Measurements from ENCODE around the gene GKN1. TPM values are rescaled to one million over a fixed set of nuclear protein-coding genes. Genes with fewer than 3 reads are reported as not detected.
A peak's percentile ranks its signal among the peaks of the same experiment; 100 is the strongest.
"Not testable (repeated sequence)": the region's sequence is repeated elsewhere in the genome, so short reads cannot be mapped to it uniquely, and the experiment has no call there.

GKN1 gene
- polyA plus RNA-seq, 3 donors, result not detected

DNA sequence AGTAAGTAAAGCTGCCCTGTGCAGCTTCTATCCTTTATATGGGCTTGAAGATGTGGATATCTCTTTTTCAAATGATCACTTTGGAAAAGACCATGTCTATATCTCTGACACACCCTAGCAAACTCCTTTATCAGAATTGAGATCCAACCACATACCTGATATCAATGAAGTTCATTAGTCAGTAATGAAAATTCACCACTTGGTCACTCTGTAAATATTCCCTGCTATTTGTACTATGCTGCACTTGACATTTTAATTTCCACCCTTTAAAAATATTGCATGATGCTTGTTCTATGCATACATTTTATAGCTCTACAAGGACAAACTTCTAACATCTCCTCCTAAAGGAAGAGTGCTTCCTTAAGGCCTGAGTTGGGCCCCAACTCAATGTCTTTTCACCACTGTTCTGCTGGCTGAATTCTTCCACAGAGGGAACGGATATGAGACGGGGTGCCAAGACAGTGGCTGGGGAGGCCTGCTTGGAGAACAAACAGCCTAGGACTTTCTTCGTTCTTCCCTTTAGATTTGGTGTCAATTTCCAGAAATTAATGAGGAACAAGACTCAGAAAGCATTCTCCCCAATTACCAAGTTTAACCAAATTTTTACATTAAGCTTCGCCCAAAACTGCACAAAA is 21.4 kb upstream of the GKN1 start, which contains the start of gene GKN2:
Gene GKN2 (minus strand): TSS at position 7 of the 635 bp plus-strand sequence. CDS start 32 bp downstream, outside the sequence.
- no peak for DNase-seq (ENCODE audit: extremely low read depth in 1 of 11, low read depth in 9 of 11, low spot score in 4 of 11)

DNA sequence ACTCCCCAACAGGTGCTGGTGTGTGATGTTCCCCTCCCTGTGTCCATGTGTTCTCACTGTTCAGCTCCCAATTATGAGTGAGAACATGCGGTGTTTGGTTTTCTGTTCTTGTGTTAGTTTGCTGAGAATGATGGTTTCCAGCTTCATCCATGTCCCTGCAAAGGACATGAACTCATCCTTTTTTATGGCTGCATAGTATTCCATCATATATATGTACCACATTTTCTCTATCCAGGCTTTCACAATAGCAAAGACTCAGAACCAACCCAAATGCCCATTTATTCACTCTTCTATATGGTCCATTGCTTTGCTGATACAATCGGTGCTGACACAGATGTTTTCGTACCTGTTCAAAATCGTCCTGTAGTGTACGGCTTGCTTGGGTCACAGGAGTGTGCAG is 19.0 kb upstream of the GKN1 start:
- DNase-seq (ENCODE audit: extremely low read depth in 1 of 11, low read depth in 9 of 11, low spot score in 4 of 11), result not testable (repeated sequence)

DNA sequence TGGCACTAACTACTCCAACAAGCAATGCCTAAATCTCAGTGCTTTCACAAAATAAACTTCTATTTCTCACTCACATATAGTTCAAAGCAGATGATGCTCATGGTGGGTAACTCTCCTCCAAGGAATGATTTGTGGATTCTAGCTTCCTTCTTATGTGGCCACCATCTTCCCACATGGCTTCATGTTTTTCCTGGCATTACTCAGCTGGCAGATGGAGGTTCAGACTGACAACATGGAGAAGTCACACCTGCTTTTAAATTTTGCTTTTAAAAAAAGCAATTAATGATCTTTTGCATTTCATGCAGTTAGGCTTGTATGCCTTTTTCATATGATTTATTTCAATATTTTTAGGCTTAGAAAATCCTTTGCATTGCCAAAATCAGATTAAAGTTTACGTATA is 15.4 kb upstream of the GKN1 start:
- DNase-seq (ENCODE audit: extremely low read depth in 1 of 11, low read depth in 9 of 11, low spot score in 4 of 11), result no peak

DNA sequence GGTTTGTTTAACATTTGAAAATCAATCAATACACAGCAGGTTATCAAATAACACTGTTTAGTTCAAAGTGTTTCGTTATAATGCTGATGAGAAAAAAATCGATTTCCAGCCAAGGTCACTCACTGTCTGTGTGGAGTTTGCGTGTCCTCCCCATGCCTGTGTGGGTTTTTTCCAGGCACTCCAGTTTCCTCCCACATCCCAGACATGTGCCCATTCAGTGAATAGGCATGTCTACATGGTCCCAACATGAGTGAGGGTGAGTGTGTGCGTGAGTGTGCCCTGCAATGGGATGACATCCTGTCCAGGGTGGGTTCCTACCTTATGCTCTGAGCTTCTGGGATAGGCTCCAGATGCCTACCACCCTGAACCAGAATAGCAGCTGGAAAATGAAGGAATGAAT is 13.1 kb upstream of the GKN1 start:
- no peak for DNase-seq (ENCODE audit: extremely low read depth in 1 of 11, low read depth in 9 of 11, low spot score in 4 of 11)

DNA sequence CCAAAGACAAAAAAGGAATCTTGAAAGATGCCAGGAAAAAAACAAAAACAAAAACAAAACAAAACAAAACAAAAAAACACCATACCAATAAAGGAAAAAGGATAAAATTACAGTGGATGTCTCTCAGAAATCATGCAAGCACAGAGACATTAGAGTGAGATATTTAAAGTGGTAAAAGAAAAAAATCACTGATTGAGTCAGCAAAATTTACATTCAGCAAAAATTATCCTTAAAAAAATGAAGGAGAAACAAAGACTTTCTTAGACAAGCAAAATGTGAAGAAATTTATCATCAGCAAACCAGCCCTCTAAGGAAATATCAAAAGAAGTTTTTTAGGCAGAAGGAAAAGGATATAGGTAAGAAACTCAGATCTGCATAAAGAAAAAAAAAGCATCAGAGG is 10.2 kb upstream of the GKN1 start:
- no peak for DNase-seq (ENCODE audit: extremely low read depth in 1 of 11, low read depth in 9 of 11, low spot score in 4 of 11)

DNA sequence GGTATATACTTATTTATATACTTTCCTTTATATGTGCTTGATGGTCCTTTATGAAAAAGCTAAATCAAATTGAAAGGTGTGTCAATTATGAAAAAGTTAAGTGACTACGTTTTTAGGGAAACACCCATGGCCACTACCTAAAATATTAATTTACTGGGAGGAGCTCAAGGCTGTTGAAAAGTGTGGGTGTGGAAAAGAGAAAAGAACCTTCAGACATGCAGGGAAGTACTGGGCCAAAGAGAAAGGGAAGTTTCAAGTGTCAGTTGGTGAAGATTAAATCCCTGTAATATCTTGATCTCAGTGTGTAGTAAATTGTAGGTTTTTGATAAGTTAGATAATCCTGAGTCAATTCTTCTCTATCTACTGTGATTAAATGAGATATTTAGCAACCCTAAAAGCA is 6.2 kb upstream of the GKN1 start:
- no peak for DNase-seq (ENCODE audit: extremely low read depth in 1 of 11, low read depth in 9 of 11, low spot score in 4 of 11)

DNA sequence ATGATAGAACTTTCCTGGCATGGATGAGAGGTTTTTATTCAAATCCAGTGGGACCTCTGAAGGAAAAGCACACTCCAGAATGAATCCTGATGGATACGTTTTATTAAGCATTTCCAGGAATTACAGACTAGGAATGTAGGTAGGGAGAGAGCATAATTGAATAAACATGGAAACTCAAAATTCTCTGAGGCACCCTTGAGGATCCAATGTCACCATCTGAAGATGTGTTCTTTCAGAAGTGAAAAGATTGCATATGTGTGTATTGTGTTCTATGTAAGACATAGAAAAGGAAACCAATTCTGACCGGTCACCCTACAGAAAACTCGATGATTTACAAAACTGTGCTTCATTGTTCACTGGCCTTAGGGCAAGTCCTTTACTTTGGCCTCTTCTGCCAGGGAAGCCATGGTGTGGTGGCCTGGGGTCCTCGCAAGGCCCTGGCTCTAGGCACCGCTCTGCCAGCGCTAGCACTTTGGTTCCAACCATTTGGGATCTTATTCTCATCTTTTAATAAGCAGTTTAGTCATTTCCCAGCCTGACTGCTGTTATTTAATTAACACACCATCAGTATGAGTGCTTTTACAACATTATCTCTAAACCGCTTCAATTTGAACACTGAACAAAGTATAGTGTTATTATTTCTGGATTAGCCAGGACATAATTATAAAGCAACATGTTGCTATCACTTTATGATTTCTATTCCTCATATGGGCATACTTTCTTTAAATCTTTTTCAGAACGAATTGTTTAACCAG is 4.5 kb upstream of the GKN1 start:
- no peak for DNase-seq (ENCODE audit: extremely low read depth in 1 of 11, low read depth in 9 of 11, low spot score in 4 of 11)

DNA sequence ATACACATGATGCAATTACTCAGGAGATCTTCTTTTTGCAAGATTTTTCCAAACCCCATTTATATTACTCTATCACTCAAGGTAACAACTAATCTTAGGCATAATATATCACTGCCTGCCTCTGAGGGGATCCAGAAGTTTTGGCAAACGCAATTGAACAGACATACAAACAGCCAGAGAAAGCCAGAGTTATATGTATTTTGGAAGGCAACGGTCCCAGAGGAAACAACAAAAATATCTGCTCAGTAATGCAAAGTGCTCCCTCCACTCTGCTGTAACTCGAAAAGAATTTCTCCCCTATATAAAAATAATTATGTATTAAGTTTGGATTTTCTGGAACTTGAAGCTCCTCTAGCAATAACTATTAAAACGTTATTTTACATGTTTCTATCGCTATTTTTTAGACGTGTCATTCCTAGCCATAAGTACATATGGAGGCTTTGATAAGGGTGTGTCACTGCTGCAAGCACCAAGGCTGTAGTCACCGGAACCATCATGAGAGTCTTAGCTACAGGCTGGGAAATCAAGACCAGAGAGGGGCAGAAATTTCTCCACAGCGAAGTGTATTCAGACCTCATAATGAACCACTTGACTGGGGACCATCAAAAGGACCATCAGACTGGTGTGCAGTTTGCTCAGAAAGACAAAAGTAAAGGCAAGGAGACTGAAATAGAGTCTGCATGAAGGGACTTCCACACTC is 3.7 kb upstream of the GKN1 start:
- peak in 1 of 11 donors; percentile 5 for DNase-seq (ENCODE audit: extremely low read depth in 1 of 11, low read depth in 9 of 11, low spot score in 4 of 11)

DNA sequence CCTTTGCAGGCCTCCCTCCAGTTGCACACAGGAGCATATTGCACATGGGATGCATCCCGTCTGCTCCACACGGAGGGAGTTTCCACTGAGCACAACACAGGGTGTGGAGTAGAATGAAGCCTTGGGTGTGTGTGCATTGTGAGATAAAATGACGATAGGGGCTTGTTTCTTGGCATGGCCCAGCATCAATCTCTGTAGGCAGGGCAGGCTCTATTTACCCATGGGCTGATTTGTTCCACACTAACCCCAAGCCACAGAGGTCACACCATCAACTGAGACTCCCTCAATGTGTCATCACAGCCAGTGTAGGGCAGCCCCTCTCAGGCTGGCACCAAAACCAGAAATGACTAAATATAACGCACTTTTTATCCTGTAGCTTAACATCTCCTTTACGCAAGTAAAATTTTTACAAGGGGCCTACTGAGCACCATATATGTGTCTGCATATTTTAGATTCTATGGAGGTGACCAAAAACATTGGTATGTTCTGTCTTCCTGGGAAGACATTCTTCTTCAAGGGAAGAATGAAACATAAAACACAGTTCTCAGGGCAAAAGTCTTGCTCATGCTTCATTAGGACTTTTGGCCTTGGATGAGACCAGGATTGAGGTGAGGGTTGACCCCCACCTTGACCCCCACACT is 2.7 kb upstream of the GKN1 start:
- DNase-seq (ENCODE audit: extremely low read depth in 1 of 11, low read depth in 9 of 11, low spot score in 4 of 11), result no peak

DNA sequence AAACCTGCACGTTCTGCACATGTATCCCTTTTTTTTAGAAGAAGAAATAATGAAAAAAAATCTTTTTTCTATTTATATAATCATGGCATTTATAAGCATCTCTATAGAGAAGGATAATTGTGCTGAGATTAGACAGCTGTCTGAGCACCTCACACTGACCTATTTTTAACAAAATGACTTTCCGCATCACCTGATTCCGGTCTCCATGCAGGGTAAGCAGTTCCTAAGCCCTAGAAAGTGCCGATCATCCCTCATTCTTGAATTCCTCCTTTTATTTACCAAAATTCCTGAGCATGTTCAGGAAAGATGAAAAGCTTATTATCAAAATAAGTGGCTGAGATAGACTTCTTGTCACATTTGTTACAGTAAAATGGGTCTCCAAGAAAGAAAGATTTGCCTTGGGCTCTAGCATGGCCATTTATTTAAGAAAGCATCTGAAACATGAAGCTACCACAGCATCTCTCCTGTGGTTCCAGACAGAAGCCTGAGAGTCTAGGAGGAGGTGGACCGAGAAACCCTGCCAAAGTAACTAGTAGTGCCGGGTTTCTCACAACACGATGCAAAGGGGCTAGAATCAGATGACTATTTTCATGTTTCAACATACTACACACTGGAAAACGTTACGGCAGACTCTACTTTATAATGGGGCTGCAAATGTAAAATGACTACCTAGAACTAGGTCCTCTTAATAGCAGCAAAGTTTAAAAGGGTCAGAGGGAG is 670 bp downstream of the GKN1 start:
- DNase-seq (ENCODE audit: extremely low read depth in 1 of 11, low read depth in 9 of 11, low spot score in 4 of 11), result no peak

DNA sequence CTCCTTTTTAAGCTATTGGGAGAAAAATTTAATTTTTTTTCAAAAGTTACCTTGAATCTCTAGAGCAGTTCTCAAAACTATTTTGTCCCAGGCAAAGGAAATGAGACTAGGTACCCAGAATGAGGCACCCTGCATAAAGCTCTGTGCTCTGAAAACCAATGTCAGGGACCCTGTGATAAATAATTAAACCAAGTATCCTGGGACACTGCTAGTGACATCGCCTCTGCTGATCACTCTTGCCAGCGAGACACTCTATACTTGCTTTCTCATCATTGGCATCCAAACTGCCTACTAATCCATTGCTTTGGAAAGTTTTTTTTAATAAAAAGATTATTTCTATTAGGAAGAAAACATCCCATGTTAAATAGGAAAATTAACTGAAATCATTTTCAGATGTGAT is 1.4 kb downstream of the GKN1 start:
- no peak for DNase-seq (ENCODE audit: extremely low read depth in 1 of 11, low read depth in 9 of 11, low spot score in 4 of 11)

DNA sequence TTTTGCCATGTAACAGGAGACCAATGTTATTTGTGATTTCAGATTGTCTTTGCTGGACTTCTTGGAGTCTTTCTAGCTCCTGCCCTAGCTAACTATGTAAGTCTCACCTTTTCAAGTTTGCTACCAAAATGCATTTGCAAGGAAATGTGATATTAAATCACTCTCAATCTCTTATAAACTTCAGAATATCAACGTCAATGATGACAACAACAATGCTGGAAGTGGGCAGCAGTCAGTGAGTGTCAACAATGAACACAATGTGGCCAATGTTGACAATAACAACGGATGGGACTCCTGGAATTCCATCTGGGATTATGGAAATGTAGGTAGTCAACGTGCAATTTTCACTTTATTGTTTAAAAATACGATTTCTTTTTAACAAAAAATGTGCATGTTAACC is 3.0 kb downstream of the GKN1 start:
- DNase-seq (ENCODE audit: extremely low read depth in 1 of 11, low read depth in 9 of 11, low spot score in 4 of 11), result no peak

DNA sequence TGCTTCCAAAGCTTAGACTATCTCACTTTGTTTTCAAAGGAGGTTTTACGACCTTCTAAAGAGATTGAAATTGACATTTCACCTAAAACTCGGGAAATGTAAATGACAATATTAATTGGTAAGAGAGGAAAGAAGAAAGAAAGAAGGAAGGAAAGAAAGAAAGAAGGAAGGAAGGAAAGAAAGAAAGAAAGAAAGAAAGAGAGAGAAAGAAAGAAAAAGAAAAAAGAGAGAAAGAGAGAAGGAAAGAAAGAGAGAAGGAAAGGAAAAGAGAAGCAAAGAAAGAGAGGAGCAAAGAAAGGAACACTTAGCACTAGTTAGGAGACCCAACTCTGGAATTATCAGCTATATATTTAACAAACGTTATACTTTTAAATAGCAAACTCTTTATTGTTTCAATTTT is 3.7 kb downstream of the GKN1 start:
- no peak for DNase-seq (ENCODE audit: extremely low read depth in 1 of 11, low read depth in 9 of 11, low spot score in 4 of 11)

DNA sequence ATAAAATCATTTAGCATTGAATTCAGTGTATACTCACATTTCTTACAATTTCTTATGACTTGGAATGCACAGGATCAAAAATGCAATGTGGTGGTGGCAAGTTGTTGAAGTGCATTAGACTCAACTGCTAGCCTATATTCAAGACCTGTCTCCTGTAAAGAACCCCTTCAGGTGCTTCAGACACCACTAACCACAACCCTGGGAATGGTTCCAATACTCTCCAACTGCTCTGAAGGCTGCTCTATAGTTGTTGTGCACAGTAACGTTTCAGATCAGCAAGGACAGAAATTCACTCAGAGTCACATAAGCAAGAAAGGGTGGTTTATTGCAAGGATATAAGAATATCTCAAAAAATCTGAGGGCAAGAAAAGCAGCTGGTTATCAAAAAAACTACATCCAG is 6.5 kb downstream of the GKN1 start:
- DNase-seq (ENCODE audit: extremely low read depth in 1 of 11, low read depth in 9 of 11, low spot score in 4 of 11), result no peak

DNA sequence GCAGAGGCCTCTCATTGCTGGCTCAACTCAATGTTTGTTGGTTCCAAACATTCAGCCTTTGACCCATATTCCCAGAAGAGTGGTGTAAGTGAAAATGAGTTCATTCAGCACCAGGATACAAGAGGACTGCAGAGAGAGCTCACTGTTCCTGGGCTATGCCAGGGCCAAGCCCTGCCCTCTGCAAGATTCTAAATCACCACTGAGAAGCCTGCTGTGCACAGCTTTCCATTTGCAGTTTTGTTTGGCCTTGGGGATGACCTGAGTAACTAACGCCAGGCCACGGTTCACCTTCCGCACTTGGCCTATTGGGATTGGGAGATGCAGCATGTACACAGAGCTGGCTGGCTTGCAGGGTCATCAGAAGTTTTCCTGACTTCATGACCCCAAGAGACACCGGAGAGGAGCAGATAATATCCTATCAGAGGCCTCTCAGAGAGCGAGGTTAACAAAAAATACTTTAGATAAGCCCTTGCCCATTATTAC is 12.6 kb downstream of the GKN1 start:
- no peak for DNase-seq (ENCODE audit: extremely low read depth in 1 of 11, low read depth in 9 of 11, low spot score in 4 of 11)

DNA sequence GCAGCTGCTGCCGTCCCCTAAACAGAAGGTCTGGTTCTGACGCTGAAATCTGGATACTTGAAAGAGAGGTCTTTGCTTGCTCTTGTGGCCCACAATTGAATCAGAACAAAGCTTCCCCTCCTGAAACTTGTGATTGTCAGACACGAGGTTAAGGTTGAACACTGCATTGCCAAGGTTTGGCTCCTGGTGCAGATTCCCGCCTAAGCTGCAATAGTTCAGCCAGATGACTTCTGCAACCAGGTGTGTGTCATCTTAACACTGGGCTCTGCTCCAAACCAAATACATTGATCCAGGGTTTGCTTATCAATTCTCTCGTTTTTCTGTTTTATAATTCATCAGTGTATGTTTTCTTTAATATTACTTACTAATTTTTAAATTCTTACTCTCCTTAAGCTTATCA is 14.6 kb downstream of the GKN1 start:
- no peak for DNase-seq (ENCODE audit: extremely low read depth in 1 of 11, low read depth in 9 of 11, low spot score in 4 of 11)

DNA sequence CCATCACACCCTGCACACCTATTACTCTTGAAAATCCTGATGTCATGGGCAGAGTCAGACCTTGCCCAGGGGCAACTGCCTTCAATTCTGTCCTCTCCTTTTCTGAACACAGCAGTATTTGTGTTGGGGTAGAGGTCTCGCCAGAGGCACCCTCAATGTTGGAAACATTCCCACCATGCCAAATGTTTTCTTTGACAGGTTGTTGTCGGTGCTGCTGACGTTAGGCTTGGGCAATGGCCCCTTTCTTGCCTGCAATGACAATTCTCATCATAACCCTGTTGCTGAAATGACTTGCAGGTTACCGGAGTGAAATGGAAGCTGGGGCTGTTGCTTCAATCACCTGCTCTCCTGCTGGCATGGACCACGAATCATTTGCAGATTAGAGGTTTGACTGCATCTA is 17.9 kb downstream of the GKN1 start:
- no peak for DNase-seq (ENCODE audit: extremely low read depth in 1 of 11, low read depth in 9 of 11, low spot score in 4 of 11)

DNA sequence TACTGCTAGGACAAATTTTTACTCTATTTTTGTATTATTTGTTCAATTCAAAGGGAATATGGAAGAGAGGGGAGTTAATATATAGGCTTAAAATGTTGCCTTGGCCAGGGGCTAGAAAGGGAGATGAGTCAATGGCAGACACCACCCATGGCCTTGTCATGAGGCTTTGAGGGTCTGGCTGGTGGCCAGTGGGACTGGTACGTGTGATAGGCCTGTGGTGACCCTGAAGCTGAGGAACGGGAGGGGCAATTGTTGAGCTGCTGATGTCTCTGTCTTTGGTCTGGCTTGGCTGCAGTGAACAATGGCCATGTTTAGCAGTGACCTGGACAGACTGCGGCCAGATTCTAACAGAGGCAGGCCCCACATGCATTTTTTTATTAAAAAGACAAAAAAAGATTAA is 18.5 kb downstream of the GKN1 start:
- DNase-seq (ENCODE audit: extremely low read depth in 1 of 11, low read depth in 9 of 11, low spot score in 4 of 11), result no peak

DNA sequence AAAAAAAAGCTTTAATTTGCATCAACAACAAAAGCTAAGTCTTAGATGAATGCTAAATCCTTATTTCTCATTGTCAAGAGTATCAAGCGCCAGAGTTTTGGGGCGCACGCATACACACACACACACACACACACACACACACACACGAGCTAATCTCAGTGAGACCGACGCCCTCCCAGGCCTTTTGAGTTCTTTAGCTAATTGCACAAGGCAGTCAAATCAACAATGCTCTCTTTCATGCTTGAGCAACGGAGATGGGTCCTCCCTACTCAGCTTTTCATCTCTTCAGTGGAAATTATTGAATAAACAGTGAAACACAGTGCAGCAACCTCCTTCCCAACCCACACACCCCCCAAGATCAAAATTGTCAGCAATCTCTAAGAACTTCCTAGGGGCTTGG is 19.2 kb downstream of the GKN1 start:
- no peak for DNase-seq (ENCODE audit: extremely low read depth in 1 of 11, low read depth in 9 of 11, low spot score in 4 of 11)

Data from renal cortex interstitium (tissue), 11 donors.